Activated naive CD8-positive, alpha-beta T cell treated with anti-CD3 and anti-CD28 coated beads, Interleukin-2, amount 10 ng/mL, durations not matched to agents 7 days and 5 days (primary cell): Measurements from ENCODE around the gene IDUA. TPM values are rescaled to one million over a fixed set of nuclear protein-coding genes. Genes with fewer than 3 reads are reported as not detected.
"Not testable (repeated sequence)": the region's sequence is repeated elsewhere in the genome, so short reads cannot be mapped to it uniquely, and the experiment has no call there.

ENCODE experiments used
- ATAC-seq: fragments of 150-1000 bp; cut with Tn5 transposase; one replicate; pipeline ENCODE4 v1.10.0; 2021; ENCODE audit warnings: low read depth, moderate library complexity
- POLR2A ChIA-PET: fragments of 350-600 bp; sonication (Branson Sonifier 250); formaldehyde crosslinking; loops from one replicate; lab custom pipeline; 2021; ENCODE audit warnings: antibody characterized with exemption; lab: Charles Lee
- DNase-seq: peaks from one replicate; pipeline ENCODE4 v3.0.0; 2021
- H3K27ac Mint-ChIP-seq: one replicate; pipeline ENCODE4 v1.8.0; 2022; ENCODE audit warnings: mild to moderate bottlenecking, mixed read lengths
- H3K27me3 Mint-ChIP-seq: one replicate; pipeline ENCODE4 v1.8.0; 2022; ENCODE audit warnings: mild to moderate bottlenecking, moderate library complexity, mixed read lengths
- H3K36me3 Mint-ChIP-seq: one replicate; pipeline ENCODE4 v1.8.0; 2021; ENCODE audit warnings: mild to moderate bottlenecking, mixed read lengths
- H3K4me1 Mint-ChIP-seq: one replicate; pipeline ENCODE4 v1.8.0; 2021; ENCODE audit warnings: mixed read lengths
- H3K4me3 Mint-ChIP-seq: one replicate; pipeline ENCODE4 v1.8.0; 2022; ENCODE audit warnings: mild to moderate bottlenecking, moderate library complexity, mixed read lengths
- H3K9me3 Mint-ChIP-seq: one replicate; pipeline ENCODE4 v1.8.0; 2021; ENCODE audit warnings: mixed read lengths
- total RNA-seq, 2 experiments: library from RNA; stranded (reverse); gene quantifications; one replicate each; pipeline ENCODE4 v1.2.3, GENCODE V29; 2021

The IDUA gene
- 10 to 100 TPM; 37.5 to 38.7 TPM for total RNA-seq

DNA sequence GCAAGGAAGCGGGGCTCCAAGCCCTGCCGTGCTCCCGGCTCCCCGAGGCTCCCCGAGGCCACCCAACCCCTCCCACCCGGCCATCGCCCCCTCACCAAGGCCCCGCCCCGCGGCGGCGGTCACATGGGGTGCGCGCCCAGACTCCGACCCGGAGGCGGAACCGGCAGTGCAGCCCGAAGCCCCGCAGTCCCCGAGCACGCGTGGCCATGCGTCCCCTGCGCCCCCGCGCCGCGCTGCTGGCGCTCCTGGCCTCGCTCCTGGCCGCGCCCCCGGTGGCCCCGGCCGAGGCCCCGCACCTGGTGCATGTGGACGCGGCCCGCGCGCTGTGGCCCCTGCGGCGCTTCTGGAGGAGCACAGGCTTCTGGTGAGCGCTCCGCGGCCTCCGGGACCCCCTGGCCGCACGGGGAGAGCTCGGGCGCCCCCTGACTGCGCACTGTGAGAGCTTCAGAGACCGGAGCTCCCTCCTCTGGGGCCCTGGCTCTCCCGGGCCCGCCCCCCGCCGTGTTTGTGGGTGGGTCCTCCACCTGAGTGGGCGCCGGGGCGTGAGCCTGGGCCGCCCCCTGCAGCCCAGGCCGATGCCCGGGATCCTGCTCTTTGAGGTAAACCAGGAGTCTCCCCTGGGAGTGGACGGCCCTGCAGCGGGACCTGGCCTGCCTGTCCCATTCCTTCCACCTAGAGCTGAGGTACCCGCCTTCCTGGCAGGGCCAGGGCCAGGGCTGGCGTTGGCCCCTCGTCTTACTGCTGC is at the start of gene IDUA:
Gene IDUA, plus strand, starts transcription at position 166 of the 745 bp plus-strand sequence. Its CDS starts 41 bp downstream, at position 207.
- H3K27me3 Mint-ChIP-seq = no peaks in the 10 kb centered on the region
- H3K9me3 Mint-ChIP-seq = no peaks in the 10 kb centered on the region
- H3K36me3 Mint-ChIP-seq = no peaks in the 10 kb centered on the region
- H3K27ac Mint-ChIP-seq = peak within 1 kb of the TSS; percentile 90
- H3K4me1 Mint-ChIP-seq = peaks cover 12% of the 10 kb centered on the region
- DNase-seq (peak; percentile 90), ATAC-seq (peak; percentile 86)
- POLR2A ChIA-PET = interaction anchor here (0.8 to 2.0 kb wide), 8 partner anchors 22 to 244 kb away, joined by 3 to 8 read pairs (median 5); partner anchors contain the start of genes GAK and TMEM175
- H3K4me3 Mint-ChIP-seq = peak within 1 kb of the TSS; percentile 95

DNA sequence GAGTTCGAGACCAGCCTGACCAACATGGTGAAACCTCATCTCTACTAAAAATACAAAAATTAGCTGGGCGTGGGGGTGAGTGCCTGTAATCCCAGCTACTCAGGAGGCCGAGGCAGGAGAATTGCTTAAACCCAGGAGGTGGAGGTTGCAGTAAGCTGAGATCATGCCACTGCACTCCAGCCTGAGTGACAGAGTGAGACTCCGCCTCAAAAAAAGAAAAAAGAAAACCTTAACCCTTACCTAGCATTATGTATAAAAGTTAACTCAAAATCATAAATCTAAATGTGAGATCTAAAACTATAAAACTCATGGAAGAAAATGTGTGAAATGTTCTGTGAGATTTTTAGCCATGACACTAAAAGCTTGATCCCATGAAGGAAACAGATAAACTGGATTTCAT is 47.3 kb upstream of the IDUA start:
- H3K9me3 Mint-ChIP-seq, DNase-seq, H3K27ac Mint-ChIP-seq, H3K27me3 Mint-ChIP-seq, H3K4me1 Mint-ChIP-seq, ATAC-seq, H3K36me3 Mint-ChIP-seq, H3K4me3 Mint-ChIP-seq: not testable (repeated sequence)
- POLR2A ChIA-PET = interaction anchor here (0.6 kb wide), 1 partner anchor 35 kb away, joined by 3 read pairs; no protein-coding TSS in a partner anchor

DNA sequence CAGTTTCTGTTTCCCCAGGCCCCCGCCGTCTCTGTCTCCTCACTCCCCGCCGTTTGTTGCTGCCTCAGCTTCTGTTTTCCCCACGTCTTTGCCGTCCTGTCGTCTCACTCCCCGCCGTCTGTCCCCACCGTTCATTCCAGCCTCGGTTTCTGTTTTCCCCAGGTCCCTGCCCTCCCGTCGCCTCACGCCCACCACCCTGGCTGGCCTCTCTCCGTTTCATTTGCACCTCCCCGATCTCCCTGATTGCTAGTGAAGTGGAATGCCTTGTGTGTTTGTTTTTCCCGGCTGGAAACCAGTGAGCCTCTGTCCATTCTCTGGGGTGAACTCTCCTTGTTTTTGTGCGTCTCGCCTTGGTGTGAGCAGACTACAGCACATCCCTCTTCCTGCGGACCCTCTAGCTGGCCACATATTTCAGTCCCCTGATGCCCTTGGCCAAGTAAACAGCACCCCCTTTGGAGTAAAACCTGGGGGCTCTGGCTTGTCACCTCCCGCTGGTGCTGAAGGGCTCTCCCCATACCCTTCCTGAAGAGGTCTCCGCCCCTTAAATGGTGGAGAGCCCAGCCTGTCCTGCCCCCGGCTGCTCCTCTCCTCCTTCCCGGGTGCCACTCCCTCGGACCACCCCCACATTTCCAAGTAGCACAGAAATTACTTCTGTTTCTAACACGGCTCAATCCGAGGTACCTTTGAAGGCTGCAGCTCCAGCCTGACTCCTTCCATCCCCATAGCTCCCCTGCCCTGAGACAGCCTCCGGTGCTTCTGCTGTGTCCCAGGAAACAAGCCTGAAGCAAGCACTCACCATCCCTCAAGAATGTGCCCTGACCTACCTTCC is 41.4 kb upstream of the IDUA start:
- no peaks in the 10 kb centered on the region for H3K9me3 Mint-ChIP-seq
- H3K4me1 Mint-ChIP-seq = no peaks in the 10 kb centered on the region
- DNase-seq = no peak
- H3K27me3 Mint-ChIP-seq = no peaks in the 10 kb centered on the region
- H3K36me3 Mint-ChIP-seq = peaks cover 3% of the 10 kb centered on the region
- no peak overlapping the region for H3K27ac Mint-ChIP-seq
- no peak overlapping the region for H3K4me3 Mint-ChIP-seq
- POLR2A ChIA-PET = no interaction called here
- ATAC-seq = no peak

DNA sequence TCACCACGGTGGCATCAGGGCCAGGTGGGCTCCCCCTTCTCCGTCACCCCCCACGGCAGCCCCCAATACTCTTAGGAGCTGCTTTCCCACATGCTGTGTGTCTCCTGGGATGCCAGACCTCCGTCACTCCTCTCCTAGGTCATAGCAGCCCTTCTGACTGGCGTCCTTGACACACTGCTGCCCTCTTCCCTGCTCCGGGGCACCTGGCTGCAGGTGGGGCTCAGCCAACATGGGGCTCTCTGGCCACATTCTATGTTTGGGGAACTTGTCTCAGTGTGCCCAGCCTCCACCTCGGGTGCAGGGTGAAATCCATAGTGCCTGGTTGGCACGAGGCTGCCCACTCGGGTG is 40.8 kb upstream of the IDUA start:
- POLR2A ChIA-PET = no interaction called here
- Mint-ChIP-seq H3K36me3 (peaks cover 3% of the 10 kb centered on the region), H3K27ac (no peak overlapping the region), H3K9me3 (no peaks in the 10 kb centered on the region), H3K4me1 (no peaks in the 10 kb centered on the region), H3K27me3 (no peaks in the 10 kb centered on the region), H3K4me3 (no peak overlapping the region)
- ATAC-seq (no peak), DNase-seq (no peak)

DNA sequence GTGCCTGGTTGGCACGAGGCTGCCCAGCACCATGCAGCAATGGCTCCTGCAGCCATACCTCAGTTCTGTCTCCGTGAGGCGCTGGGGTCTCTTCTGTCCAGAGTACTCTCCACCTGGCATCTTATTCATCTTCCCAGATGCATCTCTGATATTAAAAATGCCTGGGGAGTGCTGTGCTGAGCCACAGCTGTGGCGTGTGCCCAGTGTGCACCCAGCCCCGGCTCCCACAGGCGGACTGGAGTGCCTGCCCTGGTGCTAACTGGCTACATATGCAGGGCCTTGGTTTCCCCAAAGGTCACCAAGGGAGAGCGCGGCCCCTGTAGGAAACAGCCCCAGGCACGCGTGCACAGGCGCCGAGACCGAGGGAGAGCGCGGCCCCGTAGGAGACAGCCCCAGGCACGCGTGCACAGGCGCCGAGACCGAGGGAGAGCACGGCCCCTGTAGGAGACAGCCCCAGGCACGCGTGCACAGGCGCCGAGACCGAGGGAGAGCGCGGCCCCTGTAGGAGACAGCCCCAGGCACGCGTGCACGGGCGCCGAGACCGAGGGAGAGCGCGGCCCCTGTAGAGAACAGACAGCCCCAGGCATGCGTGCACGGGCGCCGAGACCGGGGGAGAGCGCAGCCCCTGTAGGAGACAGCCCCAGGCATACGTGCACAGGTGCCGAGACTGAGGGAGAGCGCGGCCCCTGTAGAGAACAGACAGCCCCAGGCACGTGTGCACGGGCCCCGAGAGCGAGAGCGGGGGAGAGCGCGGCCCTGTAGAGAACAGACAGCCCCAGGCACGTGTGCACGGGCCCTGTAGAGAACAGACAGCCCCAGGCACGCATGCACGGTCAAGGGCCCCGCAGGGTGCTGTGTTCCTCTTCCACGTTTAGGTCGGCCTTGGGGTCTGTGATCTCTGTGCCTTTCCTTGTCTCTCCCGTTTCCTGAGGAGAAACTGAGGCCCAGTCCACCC is 40.0 kb upstream of the IDUA start:
- Mint-ChIP-seq H3K9me3 (no peaks in the 10 kb centered on the region), H3K4me1 (no peaks in the 10 kb centered on the region), H3K4me3 (no peak overlapping the region), H3K27ac (no peak overlapping the region), H3K36me3 (peaks cover 3% of the 10 kb centered on the region), H3K27me3 (no peaks in the 10 kb centered on the region)
- POLR2A ChIA-PET = no interaction called here
- DNase-seq (no peak), ATAC-seq (no peak)

DNA sequence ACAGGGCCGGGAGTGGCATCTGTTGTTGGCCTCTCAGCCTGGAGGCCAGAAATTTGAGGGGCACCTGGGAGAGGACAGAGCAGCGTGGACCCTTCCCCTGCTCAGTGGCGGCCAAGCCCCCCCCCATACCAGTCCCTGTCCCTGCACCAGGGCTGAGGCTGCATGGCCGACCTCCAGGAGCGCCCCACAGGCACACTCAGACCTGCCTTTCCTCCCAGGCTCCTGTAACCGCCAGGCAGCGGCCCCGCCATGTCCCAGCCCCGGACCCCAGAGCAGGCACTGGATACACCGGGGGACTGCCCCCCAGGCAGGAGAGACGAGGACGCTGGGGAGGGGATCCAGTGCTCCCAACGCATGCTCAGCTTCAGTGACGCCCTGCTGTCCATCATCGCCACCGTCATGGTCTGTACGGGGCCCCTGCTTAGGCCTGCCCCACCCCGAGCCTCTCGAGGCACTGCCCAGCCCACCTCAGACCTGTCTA is 39.3 kb upstream of the IDUA start:
- POLR2A ChIA-PET = interaction anchor here (1.1 kb wide), 1 partner anchor 15 kb away, joined by 3 read pairs; the partner anchor contains the start of genes GAK and TMEM175
- Mint-ChIP-seq H3K36me3 (peaks cover 3% of the 10 kb centered on the region), H3K27me3 (no peaks in the 10 kb centered on the region), H3K4me1 (no peaks in the 10 kb centered on the region), H3K4me3 (no peak overlapping the region), H3K27ac (no peak overlapping the region), H3K9me3 (no peaks in the 10 kb centered on the region)
- ATAC-seq (no peak), DNase-seq (no peak)

DNA sequence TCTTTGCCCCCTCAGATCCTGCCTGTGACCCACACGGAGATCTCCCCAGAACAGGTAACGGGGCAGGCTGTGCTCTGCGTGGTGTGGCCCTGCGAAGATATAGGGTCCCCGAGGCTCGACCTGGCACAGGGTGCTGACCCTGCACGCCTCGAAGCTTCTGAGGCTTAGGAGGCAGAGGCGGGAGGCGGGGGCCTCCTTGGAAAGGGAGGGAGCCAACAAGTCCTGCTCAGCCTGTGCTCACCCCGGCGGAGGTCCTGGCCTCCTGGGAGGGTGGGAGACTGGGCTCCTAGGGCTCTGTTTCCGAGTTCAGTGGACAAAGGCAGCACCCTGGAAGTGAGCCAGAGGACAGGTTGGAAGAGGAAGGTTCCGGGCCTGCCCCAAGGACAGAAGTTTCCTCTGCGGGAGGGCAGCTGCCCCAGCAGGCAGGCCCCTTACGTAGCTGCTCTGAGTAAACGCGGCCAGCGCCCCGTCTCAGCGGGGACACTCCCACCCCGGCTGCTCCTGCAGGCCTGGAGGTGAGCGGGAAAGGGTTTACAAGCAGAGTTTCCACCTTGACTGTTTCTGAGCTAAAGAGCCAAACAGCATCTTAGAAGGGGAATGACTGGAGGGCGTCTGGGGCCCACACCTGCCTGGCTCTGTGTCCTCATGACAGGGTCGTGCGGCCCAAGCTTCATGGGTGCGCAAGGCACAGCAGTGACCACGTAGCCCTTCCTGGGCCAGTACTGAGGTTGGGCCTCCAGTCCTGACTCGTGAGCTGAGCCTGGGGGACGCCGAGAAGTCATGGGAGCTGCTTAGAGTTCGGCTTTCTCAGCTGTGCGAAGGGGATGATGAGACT is 38.5 kb upstream of the IDUA start:
- Mint-ChIP-seq H3K4me3 (no peak overlapping the region), H3K27ac (no peak overlapping the region), H3K4me1 (no peaks in the 10 kb centered on the region), H3K9me3 (no peaks in the 10 kb centered on the region), H3K36me3 (peaks cover 3% of the 10 kb centered on the region), H3K27me3 (no peaks in the 10 kb centered on the region)
- POLR2A ChIA-PET = interaction anchor here (1.1 kb wide), 1 partner anchor 16 kb away, joined by 3 read pairs; the partner anchor contains the start of genes GAK and TMEM175
- no peak for ATAC-seq
- DNase-seq = peak; percentile 19

DNA sequence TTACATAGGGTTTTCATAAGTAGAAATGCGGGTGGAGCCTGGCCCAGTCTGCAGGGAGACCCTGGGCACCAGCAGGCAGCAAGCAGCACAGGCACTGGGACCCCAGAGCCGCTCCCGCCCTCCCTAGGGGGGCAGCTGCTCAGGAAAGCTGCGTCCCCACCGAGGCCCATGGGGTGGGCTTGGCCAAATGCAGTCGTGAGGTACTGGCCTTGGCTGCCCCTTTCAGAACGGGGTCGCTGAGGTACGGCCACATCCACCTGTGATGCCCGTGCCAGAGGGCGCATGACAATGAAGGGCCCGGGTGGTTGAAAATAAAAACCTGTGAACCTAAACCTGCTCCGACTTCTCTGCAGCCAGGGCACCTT is 37.9 kb upstream of the IDUA start:
- ATAC-seq (no peak), DNase-seq (peak; percentile 15)
- Mint-ChIP-seq H3K36me3 (peaks cover 3% of the 10 kb centered on the region), H3K9me3 (no peaks in the 10 kb centered on the region), H3K27me3 (no peaks in the 10 kb centered on the region), H3K4me1 (no peaks in the 10 kb centered on the region), H3K27ac (no peak overlapping the region), H3K4me3 (no peak overlapping the region)
- POLR2A ChIA-PET = interaction anchor here (1.1 kb wide), 1 partner anchor 16 kb away, joined by 3 read pairs; the partner anchor contains the start of genes GAK and TMEM175

DNA sequence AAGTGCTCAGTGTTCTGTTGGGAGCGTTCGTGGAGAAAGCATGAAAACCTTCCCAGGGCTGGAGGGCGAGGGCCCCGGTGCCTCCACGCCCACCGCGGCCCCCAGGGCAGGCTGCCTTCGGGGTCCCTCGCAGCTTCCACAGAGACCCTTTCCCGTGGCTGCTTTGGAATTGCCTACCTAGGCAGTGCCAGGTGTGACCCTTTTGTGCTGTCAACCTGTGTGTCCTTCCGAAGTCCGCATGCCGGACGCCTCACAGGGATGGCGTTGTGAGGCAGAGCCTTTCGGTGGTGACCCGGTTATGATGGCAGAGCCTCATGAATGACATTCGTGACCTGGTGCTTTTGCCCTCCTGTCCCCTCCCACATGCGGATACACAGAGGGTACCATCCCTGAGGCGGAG is 37.2 kb upstream of the IDUA start:
- no peak for ATAC-seq
- Mint-ChIP-seq H3K27me3 (no peaks in the 10 kb centered on the region), H3K4me1 (no peaks in the 10 kb centered on the region), H3K4me3 (no peak overlapping the region), H3K36me3 (peaks cover 5% of the 10 kb centered on the region), H3K9me3 (no peaks in the 10 kb centered on the region), H3K27ac (no peak overlapping the region)
- POLR2A ChIA-PET = no interaction called here
- DNase-seq = peak; percentile 21

DNA sequence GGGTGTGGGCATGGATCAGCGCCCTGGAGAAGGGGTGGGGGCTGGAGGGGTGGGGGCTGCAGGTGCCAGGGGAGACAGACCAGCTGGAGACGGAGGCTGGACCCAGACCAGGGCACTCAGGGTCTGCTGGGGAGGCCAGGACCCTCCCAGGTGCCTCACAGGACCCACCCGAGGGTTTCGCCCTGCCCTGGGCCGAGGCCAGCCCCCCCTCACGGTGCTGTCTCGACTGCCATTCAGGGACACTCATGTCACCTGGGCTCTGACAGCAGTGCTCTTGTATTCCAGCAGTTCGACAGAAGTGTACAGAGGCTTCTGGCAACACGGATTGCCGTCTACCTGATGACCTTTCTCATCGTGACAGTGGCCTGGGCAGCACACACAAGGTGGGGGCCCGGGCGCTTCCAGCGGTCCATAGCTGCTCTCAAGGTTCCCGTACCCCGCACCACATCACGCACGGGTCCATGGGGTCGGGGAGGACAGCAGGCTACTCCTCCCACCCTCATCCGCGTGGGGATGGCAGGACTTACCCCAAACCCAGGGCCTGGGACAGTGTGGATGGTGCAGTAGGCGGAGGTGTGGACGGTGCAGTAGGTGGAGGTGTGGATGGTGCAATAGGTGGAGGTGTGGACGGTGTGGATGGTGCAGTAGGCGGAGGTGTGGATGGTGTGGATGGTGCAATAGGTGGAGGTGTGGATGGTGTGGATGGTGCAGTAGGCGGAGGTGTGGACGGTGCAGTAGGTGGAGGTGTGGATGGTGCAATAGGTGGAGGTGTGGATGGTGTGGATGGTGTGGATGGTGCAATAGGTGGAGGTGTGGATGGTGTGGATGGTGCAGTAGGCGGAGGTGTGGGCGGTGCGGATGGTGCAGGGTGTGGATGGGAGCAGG is 36.5 kb upstream of the IDUA start:
- ATAC-seq (no peak), DNase-seq (peak; percentile 11)
- Mint-ChIP-seq H3K4me3 (no peak overlapping the region), H3K4me1 (no peaks in the 10 kb centered on the region), H3K27me3 (no peaks in the 10 kb centered on the region), H3K9me3 (no peaks in the 10 kb centered on the region), H3K36me3 (peaks cover 4% of the 10 kb centered on the region), H3K27ac (no peak overlapping the region)
- POLR2A ChIA-PET = no interaction called here

DNA sequence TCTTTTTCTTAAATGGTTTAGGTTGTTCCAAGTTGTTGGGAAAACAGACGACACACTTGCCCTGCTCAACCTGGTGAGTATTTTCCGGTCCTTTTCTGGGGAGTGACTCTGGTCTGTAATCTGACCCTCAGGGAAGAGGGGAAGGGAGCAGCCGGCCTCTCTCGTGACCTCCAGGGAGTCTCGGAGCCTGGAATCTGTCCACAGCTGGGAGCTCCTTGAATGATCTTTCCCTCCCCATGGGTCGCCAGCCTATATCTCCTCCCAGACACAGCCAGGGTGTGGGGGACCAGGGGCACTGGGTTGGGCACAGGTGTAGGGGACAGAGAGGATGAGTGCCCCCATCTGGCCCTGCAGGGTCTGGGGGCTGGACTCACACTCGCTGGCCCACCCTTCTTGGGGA is 35.7 kb upstream of the IDUA start:
- Mint-ChIP-seq H3K4me3 (no peak overlapping the region), H3K9me3 (no peaks in the 10 kb centered on the region), H3K27me3 (no peaks in the 10 kb centered on the region), H3K36me3 (peaks cover 3% of the 10 kb centered on the region), H3K4me1 (no peaks in the 10 kb centered on the region), H3K27ac (no peak overlapping the region)
- no peak for ATAC-seq
- POLR2A ChIA-PET = no interaction called here
- DNase-seq = no peak
